ENCODE measurements around the gene ZCWPW1.

- TF ChIP-seq CTCF (IDR thresholded peaks at IDR 0.05; ENCODE audit: poor library complexity) (no peak), EZH2 (IDR thresholded peaks at IDR 0.05; ENCODE audit: borderline replicate concordance) (no peak)
Observed at GRCh38 chr7:100364480-100364879, 64.0 kb downstream of the ZCWPW1 start.
